ENCODE measurements around the gene DNAH1. TPM values are rescaled to one million over a fixed set of nuclear protein-coding genes. Genes with fewer than 3 reads are reported as not detected.

Gene DNAH1
- total RNA-seq, 8 experiments from 2014 or later, result 1.1 to 5.9 (median 3.1) TPM

DNA sequence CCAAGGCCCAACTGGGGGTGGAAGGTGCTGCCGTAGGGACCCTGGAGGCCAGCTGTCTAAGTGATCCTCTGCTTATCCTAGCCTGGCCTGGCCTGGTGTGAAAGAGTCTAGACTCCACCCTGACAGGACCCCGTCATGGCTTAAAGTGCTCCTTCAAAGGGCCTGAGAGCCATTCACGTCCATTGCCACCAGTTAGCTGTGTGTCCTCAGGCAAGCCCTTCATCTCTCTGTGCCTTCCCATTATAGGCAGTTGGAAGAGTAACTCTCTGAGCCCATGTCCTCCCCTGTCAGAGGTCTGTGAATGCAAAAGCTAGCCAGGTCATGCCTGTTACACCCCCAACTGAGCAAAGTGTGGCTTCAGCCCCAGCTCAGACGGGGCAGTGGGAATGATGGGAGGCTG is 9.1 kb upstream of the DNAH1 start:
- no peak overlapping the region for H3K4me3 ChIP-seq
- in situ Hi-C loops (cut with MboI; ENCODE audit: low pct_unique_long_range_greater_than_20kb in 2 of 9, low sequenced_read_pairs in 9 of 9, unreplicated experiment in 9 of 9), result no loop called here
- H3K27ac ChIP-seq, result peak overlapping the region in 1 of 2 donors; percentile 22
- no peak for ATAC-seq (replicated peaks in 6 of 8)
- WGBS, 10 experiments, result 80 to 100% (median 100%) methylated on average over 1 to 2 of the region's 4 CpGs; no CpG with 5 or more reads in 6 of the 10 experiments
- peaks cover 39 to 60% of the 10 kb centered on the region in 2 donors for H3K4me1 ChIP-seq (replicated peaks in 1 of 2)

DNA sequence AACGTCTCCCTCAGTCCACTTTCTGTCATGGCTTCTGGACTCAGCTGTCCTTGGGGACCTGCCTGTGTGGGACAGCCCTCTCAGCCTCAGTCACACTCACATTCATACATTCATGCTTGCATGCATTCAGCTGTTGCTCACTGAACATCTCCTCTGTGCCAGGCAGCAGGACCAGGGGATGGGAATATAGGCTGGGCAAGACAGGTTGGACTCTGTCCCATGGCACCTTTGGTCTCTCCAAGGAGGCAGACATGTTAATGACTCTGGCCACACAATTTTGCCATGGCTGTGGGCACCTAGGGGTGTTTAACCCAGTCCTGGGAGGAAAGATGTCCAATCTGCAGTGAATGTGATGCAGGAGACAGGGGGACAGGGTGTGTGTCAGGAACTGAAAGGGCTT is 7.8 kb upstream of the DNAH1 start:
- H3K4me1 ChIP-seq (replicated peaks in 1 of 2), result peaks cover 36 to 55% of the 10 kb centered on the region in 2 donors
- peak overlapping the region in 1 of 2 donors; percentile 1 for H3K27ac ChIP-seq
- H3K4me3 ChIP-seq, result no peak overlapping the region
- WGBS, 10 experiments, result 67 to 83% (median 79%) methylated on average over 1 of the region's 1 CpG; no CpG with 5 or more reads in 6 of the 10 experiments
- ATAC-seq (replicated peaks in 6 of 8), result peak in 1 of 8 experiments; percentile 11
- in situ Hi-C loops (cut with MboI; ENCODE audit: low pct_unique_long_range_greater_than_20kb in 2 of 9, low sequenced_read_pairs in 9 of 9, unreplicated experiment in 9 of 9), result no loop called here

- Histone ChIP-seq H3K27ac (peak overlapping the region; percentile 90 to 93), H3K4me3 (no peak overlapping the region), H3K4me1 (replicated peaks in 1 of 2) (peaks cover 63 to 81% of the 10 kb centered on the region in 2 donors)
- in situ Hi-C loops (cut with MboI; ENCODE audit: low pct_unique_long_range_greater_than_20kb in 2 of 9, low sequenced_read_pairs in 9 of 9, unreplicated experiment in 9 of 9), result no loop called here
- peak in 3 of 8 experiments; percentile 8 to 64 (median 13) for ATAC-seq (replicated peaks in 6 of 8)
- WGBS, 10 experiments, result 24 to 83% (median 48%) methylated on average over 1 to 6 of the region's 9 CpGs; no CpG with 5 or more reads in 5 of the 10 experiments
Observed at GRCh38 chr3:52310861-52311575, 5.1 kb upstream of the DNAH1 start.

GRCh38 chr3:52311576-52312119 is 4.5 kb upstream of the DNAH1 start:
- 0 to 100% (median 0%) methylated on average over 1 to 3 of the region's 9 CpGs; no CpG with 5 or more reads in 5 of the 10 experiments for WGBS, 10 experiments
- peak in 5 of 8 experiments; percentile 78 to 83 (median 80) for ATAC-seq (replicated peaks in 6 of 8)
- H3K4me1 ChIP-seq (replicated peaks in 1 of 2), result peaks cover 69 to 83% of the 10 kb centered on the region in 2 donors
- H3K4me3 ChIP-seq, result no peak overlapping the region
- H3K27ac ChIP-seq, result peak overlapping the region; percentile 90 to 93
- in situ Hi-C loops (cut with MboI; ENCODE audit: low pct_unique_long_range_greater_than_20kb in 2 of 9, low sequenced_read_pairs in 9 of 9, unreplicated experiment in 9 of 9), result no loop called here

DNA sequence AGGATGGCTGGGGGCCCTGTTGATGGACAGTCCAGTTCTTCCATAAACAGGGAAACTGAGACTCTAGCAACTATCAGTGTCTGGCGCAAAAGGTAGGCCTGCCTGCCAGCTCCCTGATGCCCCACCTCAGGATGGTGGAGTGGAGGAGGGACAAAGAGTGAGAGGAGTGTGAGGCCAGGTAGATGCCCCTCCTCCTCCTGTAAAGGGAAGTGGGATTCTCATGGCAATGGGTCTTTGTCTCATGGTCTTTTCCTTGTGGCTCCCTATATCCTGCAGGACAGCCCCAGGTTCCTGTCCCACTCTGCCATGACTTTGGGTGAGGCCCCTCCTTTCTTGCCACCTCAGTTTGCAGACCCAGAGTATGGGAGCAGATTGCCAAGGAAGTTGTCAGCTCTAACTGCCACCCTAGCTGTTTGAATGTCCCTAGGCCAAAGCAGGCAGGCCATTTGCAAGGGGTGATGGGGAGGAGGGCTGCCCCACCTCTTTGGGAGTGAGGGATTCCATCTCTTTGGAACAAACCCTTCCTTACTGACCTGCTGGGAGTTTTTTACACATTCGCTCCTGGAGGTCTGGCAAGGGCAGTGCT is 2.8 kb upstream of the DNAH1 start:
- in situ Hi-C loops (cut with MboI; ENCODE audit: low pct_unique_long_range_greater_than_20kb in 2 of 9, low sequenced_read_pairs in 9 of 9, unreplicated experiment in 9 of 9), result no loop called here

GRCh38 chr3:52313774-52314188 is 2.3 kb upstream of the DNAH1 start:
- Histone ChIP-seq H3K4me3 (no peak overlapping the region), H3K4me1 (replicated peaks in 1 of 2) (peaks cover 72 to 77% of the 10 kb centered on the region in 2 donors), H3K27ac (peak overlapping the region; percentile 74 to 93)
- in situ Hi-C loops (cut with MboI; ENCODE audit: low pct_unique_long_range_greater_than_20kb in 2 of 9, low sequenced_read_pairs in 9 of 9, unreplicated experiment in 9 of 9), result no loop called here
- 0 to 83% (median 31%) methylated on average over 1 to 3 of the region's 4 CpGs; no CpG with 5 or more reads in 7 of the 10 experiments for WGBS, 10 experiments
- ATAC-seq (replicated peaks in 6 of 8), result peak in 4 of 8 experiments; percentile 1 to 37 (median 7)

More for the DNA sequence above, 2.8 kb upstream of the DNAH1 start:
- 33 to 86% (median 40%) methylated on average over 1 of the region's 2 CpGs; no CpG with 5 or more reads in 7 of the 10 experiments for WGBS, 10 experiments
- peak in 1 of 8 experiments; percentile 1 for ATAC-seq (replicated peaks in 6 of 8)
- Histone ChIP-seq H3K27ac (peak overlapping the region; percentile 74 to 93), H3K4me3 (no peak overlapping the region), H3K4me1 (replicated peaks in 1 of 2) (peaks cover 72 to 80% of the 10 kb centered on the region in 2 donors)

GRCh38 chr3:52314489-52314888 is 1.6 kb upstream of the DNAH1 start:
- Histone ChIP-seq H3K4me3 (no peak overlapping the region), H3K27ac (peak overlapping the region; percentile 74 to 93), H3K4me1 (replicated peaks in 1 of 2) (peaks cover 72 to 76% of the 10 kb centered on the region in 2 donors)
- ATAC-seq (replicated peaks in 6 of 8), result peak in 6 of 8 experiments; percentile 2 to 55 (median 38)
- WGBS, 10 experiments, result 33 to 100% (median 80%) methylated on average over 1 to 2 of the region's 3 CpGs; no CpG with 5 or more reads in 7 of the 10 experiments
- in situ Hi-C loops (cut with MboI; ENCODE audit: low pct_unique_long_range_greater_than_20kb in 2 of 9, low sequenced_read_pairs in 9 of 9, unreplicated experiment in 9 of 9), result no loop called here

DNA sequence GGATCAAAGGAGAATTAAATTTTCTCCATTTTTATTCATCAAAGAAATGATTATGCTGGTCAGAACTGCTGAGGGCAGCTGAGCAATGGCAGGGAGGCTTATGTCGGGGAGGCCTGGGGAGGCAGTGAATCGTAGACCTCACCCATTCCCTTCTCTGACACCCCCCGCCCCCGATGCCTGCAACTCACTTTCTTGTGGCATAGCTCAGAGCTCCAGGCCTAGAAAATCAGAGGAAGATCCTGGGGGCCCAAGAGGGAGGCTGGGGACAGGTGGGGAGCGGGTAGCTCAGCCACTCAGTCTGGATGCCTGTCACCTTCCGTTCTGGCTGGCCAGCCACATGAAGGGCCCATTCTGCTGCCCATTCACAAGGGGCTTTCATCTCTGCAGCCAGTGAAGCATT is 1.1 kb upstream of the DNAH1 start:
- peak overlapping the region; percentile 74 to 93 for H3K27ac ChIP-seq
- in situ Hi-C loops (cut with MboI; ENCODE audit: low pct_unique_long_range_greater_than_20kb in 2 of 9, low sequenced_read_pairs in 9 of 9, unreplicated experiment in 9 of 9), result no loop called here
- H3K4me3 ChIP-seq, result no peak overlapping the region
- H3K4me1 ChIP-seq (replicated peaks in 1 of 2), result peaks cover 74 to 78% of the 10 kb centered on the region in 2 donors
- ATAC-seq (replicated peaks in 6 of 8), result no peak
- 60 to 83% methylated on average over 1 of the region's 6 CpGs; no CpG with 5 or more reads in 8 of the 10 experiments for WGBS, 10 experiments

GRCh38 chr3:52317208-52318000 is 1.3 kb downstream of the DNAH1 start:
- peak; percentile 69 to 93 (median 84) for ATAC-seq (replicated peaks in 6 of 8)
- 0 to 78% (median 45%) methylated on average over 3 to 14 of the region's 45 CpGs; no CpG with 5 or more reads in 5 of the 10 experiments for WGBS, 10 experiments
- peak overlapping the region; percentile 7 to 21 (median 12) for H3K4me3 ChIP-seq
- in situ Hi-C loops (cut with MboI; ENCODE audit: low pct_unique_long_range_greater_than_20kb in 2 of 9, low sequenced_read_pairs in 9 of 9, unreplicated experiment in 9 of 9), result no loop called here
- H3K4me1 ChIP-seq (replicated peaks in 1 of 2), result peaks cover 55 to 64% of the 10 kb centered on the region in 2 donors
- no peak overlapping the region for H3K27ac ChIP-seq

DNA sequence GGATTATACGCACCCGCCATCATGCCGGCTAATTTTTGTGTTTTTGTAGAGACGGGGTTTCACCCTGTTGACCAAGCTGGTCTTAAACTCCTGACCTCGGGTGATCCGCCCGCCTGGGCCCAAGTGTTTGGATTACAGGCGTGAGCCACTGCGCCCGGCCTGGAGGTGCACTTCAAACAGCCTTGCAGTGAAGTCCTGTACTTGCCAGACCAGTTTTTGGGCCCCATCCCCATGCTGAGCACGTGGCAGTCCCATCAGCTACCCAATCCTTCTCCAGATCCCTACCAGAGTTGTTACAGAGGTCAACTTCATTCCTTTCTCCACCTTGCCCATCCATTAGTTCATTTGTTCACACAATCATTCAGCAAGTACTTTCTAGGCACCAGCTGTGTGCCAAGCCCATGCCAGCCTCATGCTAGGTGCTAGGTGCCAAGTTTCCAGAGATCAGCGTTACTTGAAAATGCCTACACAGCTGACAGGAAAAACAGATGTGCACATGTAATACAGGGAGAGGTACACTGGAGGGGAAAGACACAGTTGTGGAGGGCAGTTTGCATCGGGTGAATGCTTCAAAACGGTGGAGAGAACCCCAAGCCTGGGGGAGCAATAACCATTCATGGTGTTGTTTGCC is 2.2 kb downstream of the DNAH1 start:
- WGBS, 10 experiments, result 61 to 88% (median 77%) methylated on average over 2 to 8 of the region's 14 CpGs; no CpG with 5 or more reads in 2 of the 10 experiments
- H3K4me1 ChIP-seq (replicated peaks in 1 of 2), result peaks cover 54 to 63% of the 10 kb centered on the region in 2 donors
- ATAC-seq (replicated peaks in 6 of 8), result no peak
- no peak overlapping the region for H3K4me3 ChIP-seq
- H3K27ac ChIP-seq, result no peak overlapping the region
- in situ Hi-C loops (cut with MboI; ENCODE audit: low pct_unique_long_range_greater_than_20kb in 2 of 9, low sequenced_read_pairs in 9 of 9, unreplicated experiment in 9 of 9), result no loop called here

- H3K27ac ChIP-seq, result no peak overlapping the region
- no peak overlapping the region for H3K4me3 ChIP-seq
- ATAC-seq (replicated peaks in 6 of 8), result no peak
Observed at GRCh38 chr3:52319921-52320595, 3.9 kb downstream of the DNAH1 start.

More at GRCh38 chr3:52319921-52320595, 3.9 kb downstream of the DNAH1 start:
- H3K4me1 ChIP-seq (replicated peaks in 1 of 2), result peaks cover 43 to 58% of the 10 kb centered on the region in 2 donors
- in situ Hi-C loops (cut with MboI; ENCODE audit: low pct_unique_long_range_greater_than_20kb in 2 of 9, low sequenced_read_pairs in 9 of 9, unreplicated experiment in 9 of 9), result no loop called here
- WGBS, 10 experiments, result 60 to 92% (median 80%) methylated on average over 1 to 4 of the region's 10 CpGs; no CpG with 5 or more reads in 5 of the 10 experiments
